MM.1S (cell line): ENCODE measurements around the gene TXNDC15.

Experiments used
- CTCF ChIP-seq: fragments of 300-600 bp; sonication (generic); IDR thresholded peaks from 2 replicates; pipeline ENCODE4 v1.5.1; 2016; ENCODE audit warnings: antibody characterized with exemption, low read length, mixed read lengths
- EZH2phosphoT487 ChIP-seq: fragments of 300-600 bp; sonication (generic); IDR thresholded peaks from 2 replicates; pipeline ENCODE4 v1.6.1; 2018; ENCODE audit warnings: antibody characterized with exemption, low read length

DNA sequence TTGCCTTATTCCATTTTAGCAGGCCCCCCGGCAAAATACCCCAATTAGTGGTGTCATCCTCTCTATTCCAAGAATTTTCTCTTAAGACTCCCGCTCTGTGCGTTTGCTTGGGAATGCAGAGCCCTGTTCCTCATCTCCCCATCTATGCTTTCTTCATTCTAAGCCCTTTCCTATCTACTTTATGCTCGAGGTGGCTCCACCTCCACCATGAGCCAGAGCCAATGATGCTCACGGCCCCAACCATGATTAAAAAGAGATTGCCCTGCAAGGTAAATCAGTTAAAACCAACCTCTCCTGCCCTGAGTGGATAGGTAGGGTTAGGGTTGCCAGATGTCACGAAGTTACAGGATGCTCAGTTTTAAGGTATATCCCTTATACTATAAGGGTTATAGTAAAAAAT lies 677 bp upstream of the TXNDC15 start:
- TF ChIP-seq CTCF (no peak), EZH2phosphoT487 (no peak)
